ENCODE results near the gene PRKAR1B. TPM values are rescaled to one million over a fixed set of nuclear protein-coding genes. Genes with fewer than 3 reads are reported as not detected.

Gene PRKAR1B
- total RNA-seq, 1 experiment from 2014 or later: 14.1 TPM

DNA sequence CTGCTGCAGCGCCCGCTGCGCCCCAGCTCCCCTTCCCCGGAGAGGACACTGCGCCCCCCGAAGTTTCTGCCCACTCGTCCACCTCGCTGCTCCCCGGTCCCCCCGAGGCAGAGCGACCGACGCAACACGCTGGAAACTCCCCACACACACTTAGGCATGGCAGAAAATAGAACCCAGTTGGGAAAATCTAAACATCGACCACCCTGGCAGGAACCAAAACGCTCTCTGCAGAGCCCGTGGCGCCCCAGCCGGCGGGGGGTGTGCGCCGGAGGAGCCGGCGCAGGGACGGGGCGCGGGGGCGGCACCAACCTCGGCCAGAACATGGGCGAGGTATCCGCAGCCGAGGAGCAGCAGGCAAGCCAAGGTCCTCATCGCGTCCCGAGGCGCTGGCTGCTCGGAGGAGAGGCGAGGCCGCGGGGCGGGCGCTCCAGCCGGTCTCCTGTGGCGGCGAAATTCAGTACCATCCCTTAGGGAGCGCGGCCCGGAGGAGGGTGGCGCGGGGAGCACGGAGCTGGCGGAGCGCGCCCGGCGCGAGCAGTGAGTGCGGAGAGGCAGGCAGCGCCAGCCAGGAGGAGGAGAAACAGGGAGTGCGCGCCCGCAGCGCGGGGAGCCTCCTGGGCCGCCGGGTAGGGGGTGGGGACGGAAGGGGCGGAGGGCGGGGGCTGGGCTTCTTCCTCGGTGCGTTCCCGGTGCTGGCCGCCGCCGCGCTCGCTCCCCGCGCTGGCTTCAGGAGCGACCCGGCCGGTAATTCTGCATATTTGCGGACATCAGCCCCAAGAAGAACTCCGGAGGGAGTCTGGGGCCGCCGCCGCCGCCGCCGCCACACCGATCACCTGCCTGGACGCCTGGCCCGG lies 208.2 kb downstream of the PRKAR1B start:
- Histone ChIP-seq H3K4me2 (ENCODE audit: low read length) (peak overlapping the region; percentile 97), H3K36me3 (ENCODE audit: control insufficient read depth in 1 of 2, insufficient read depth in 2 of 2, low read length in 2 of 2) (no peaks in the 10 kb centered on the region; a peak in 1 of 4 replicates), H3K9me3 (ENCODE audit: control insufficient read depth in 1 of 2, insufficient read depth in 1 of 2, low read depth in 1 of 2, low read length in 2 of 2) (no peaks in the 10 kb centered on the region), H3K9ac (ENCODE audit: low read length) (peak overlapping the region; percentile 77), H3K4me1 (ENCODE audit: control insufficient read depth in 1 of 2, insufficient read depth in 2 of 2, low read length in 2 of 2) (peaks cover 25 to 56% of the 10 kb centered on the region in 2 experiments), H3K27ac (ENCODE audit: low read depth, low read length) (peak overlapping the region; percentile 83), H4K20me1 (ENCODE audit: insufficient read depth) (no peaks in the 10 kb centered on the region), H3K9me2 (ENCODE audit: insufficient read depth) (no peaks in the 10 kb centered on the region), H3K4me3 (replicated peaks in 1 of 2; ENCODE audit: low read depth in 1 of 2, low read length in 2 of 2) (peak overlapping the region; percentile 52 to 94), H3K79me2 (ENCODE audit: insufficient read depth, low read length) (peaks cover 39% of the 10 kb centered on the region), H3K27me3 (ENCODE audit: insufficient read depth, low read length) (no peaks in the 10 kb centered on the region), H2AFZ (ENCODE audit: low read depth, low read length, poor library complexity, severe bottlenecking) (no peak overlapping the region)
- ChIA-PET POLR2A (interaction anchor here (0.7 to 1.2 kb wide), 4 partner anchors 9 to 200 kb away, joined by 3 to 4 read pairs (median 4); no protein-coding TSS in a partner anchor), CTCF (no interaction called here), RAD21 (ENCODE audit: low non-redundant PET in 1 of 2, low total read pairs in 2 of 2, uncharacterized antibody in 2 of 2, unreplicated experiment in 2 of 2) (no interaction called here)
- DNase-seq (ENCODE audit: low read depth, low spot score) (no peak), ATAC-seq (peak; percentile 61)
- no TSS peak for BruUV-seq (replicated peaks)
- TF ChIP-seq CEBPB (IDR thresholded peaks at IDR 0.05; ENCODE audit: low read depth) (no peak), POLR2AphosphoS5 (IDR thresholded peaks at IDR 0.05; ENCODE audit: low read depth, low read length) (peak; percentile 90), EZH2 (IDR thresholded peaks at IDR 0.05) (no peak), YY1 (IDR thresholded peaks at IDR 0.05; ENCODE audit: extremely low read depth, insufficient replicate concordance, low read depth, low read length) (no peak), CBX3 (IDR thresholded peaks at IDR 0.05; ENCODE audit: low read depth) (no peak)
- intact Hi-C loops (cut with micrococcal nuclease): loop anchor here (2.0 to 10.0 kb wide), 3 partner anchors 122 to 208 kb away; partner anchors contain the start of genes DNAAF5 and PRKAR1B

DNA sequence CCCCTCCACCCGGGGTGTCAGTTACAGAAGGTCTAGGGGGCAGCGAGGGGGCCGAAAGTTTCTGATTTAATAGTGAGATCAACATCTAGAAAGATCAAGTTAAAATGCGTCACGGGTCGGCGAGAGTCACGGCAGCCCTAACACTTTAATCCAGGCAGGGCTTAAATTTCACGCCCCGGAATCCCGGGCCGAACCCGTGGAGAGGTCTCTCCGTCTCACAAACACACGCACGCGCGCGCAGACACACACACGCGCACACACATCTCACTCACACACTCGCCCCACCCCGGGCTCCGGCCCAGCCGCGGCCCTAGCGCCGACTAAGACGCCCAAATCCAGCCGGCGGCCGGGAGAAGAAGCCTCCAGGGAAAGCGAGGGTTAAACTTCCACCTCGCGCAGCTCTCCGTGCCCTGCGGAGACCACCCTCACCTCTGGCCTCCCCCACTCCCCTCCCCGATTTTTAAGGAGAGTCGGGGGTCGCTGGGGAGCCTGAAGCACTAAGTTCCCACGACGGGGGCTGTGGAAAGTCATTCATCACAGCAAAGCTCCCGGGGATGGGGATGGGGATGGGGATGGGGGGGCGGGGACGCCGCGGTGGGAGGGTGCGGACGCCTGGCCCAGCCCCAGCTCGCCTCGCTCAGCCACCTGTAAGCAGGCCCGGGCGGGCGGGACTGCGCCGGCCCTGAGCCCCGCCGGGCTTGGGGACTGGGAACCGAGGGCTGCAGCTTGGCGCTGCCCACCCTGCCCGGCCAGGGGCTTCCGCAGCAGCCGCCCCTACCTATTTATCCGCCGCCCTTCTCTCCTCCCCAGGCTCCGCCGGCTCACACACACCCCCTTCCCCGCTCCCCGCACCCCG lies 209.1 kb downstream of the PRKAR1B start:
- H3K9me3 ChIP-seq (ENCODE audit: control insufficient read depth in 1 of 2, insufficient read depth in 1 of 2, low read depth in 1 of 2, low read length in 2 of 2): no peaks in the 10 kb centered on the region
- no TSS peak for BruUV-seq (replicated peaks)
- TF ChIP-seq EZH2phosphoT487 (IDR thresholded peaks at IDR 0.05; ENCODE audit: borderline replicate concordance) (no peak), EGR1 (IDR thresholded peaks at IDR 0.05; ENCODE audit: low read depth) (no peak), POLR2AphosphoS5 (IDR thresholded peaks at IDR 0.05; ENCODE audit: low read depth, low read length) (no peak; the same call in 1 of the 2 replicates), TCF7L2 (IDR thresholded peaks at IDR 0.05; ENCODE audit: borderline replicate concordance, extremely low read depth, insufficient read depth, insufficient read length) (no peak), POLR2A (IDR thresholded peaks at IDR 0.05; ENCODE audit: borderline replicate concordance, extremely low read depth, insufficient read depth, insufficient read length) (no peak), SIN3A (IDR thresholded peaks at IDR 0.05; ENCODE audit: low read depth) (no peak), ZNF274 (IDR thresholded peaks at IDR 0.05; ENCODE audit: low read depth, low read length) (no peak)
- TF ChIP-seq, protein P1, sequence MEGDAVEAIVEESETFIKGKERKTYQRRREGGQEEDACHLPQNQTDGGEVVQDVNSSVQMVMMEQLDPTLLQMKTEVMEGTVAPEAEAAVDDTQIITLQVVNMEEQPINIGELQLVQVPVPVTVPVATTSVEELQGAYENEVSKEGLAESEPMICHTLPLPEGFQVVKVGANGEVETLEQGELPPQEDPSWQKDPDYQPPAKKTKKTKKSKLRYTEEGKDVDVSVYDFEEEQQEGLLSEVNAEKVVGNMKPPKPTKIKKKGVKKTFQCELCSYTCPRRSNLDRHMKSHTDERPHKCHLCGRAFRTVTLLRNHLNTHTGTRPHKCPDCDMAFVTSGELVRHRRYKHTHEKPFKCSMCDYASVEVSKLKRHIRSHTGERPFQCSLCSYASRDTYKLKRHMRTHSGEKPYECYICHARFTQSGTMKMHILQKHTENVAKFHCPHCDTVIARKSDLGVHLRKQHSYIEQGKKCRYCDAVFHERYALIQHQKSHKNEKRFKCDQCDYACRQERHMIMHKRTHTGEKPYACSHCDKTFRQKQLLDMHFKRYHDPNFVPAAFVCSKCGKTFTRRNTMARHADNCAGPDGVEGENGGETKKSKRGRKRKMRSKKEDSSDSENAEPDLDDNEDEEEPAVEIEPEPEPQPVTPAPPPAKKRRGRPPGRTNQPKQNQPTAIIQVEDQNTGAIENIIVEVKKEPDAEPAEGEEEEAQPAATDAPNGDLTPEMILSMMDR (IDR thresholded peaks at IDR 0.05 in 2 of 3, conservative IDR thresholded peaks at IDR 0.05 in 1 of 3; ENCODE audit: borderline replicate concordance in 1 of 3, insufficient read depth in 1 of 3, low read depth in 2 of 3, low read length in 2 of 3): no peak
- H3K9me2 ChIP-seq (ENCODE audit: insufficient read depth): no peaks in the 10 kb centered on the region
- POLR2A ChIA-PET: interaction anchor here (0.7 to 1.2 kb wide), 4 partner anchors 16 to 199 kb away, joined by 3 to 4 read pairs (median 4); no protein-coding TSS in a partner anchor
- DNase-seq (ENCODE audit: low read depth, low spot score) (no peak), ATAC-seq (peak; percentile 21; the same call in 1 of the 2 replicates)
- peaks cover 25 to 58% of the 10 kb centered on the region in 2 experiments for H3K4me1 ChIP-seq (ENCODE audit: control insufficient read depth in 1 of 2, insufficient read depth in 2 of 2, low read length in 2 of 2)
- H3K4me2 ChIP-seq (ENCODE audit: low read length): peak overlapping the region; percentile 97
- peak overlapping the region; percentile 52 to 94 for H3K4me3 ChIP-seq (replicated peaks in 1 of 2; ENCODE audit: low read depth in 1 of 2, low read length in 2 of 2)
- H3K9ac ChIP-seq (ENCODE audit: low read length): peak overlapping the region; percentile 77
- H3K79me2 ChIP-seq (ENCODE audit: insufficient read depth, low read length): peaks cover 46% of the 10 kb centered on the region
- H2AFZ ChIP-seq (ENCODE audit: low read depth, low read length, poor library complexity, severe bottlenecking): no peak overlapping the region
- H4K20me1 ChIP-seq (ENCODE audit: insufficient read depth): no peaks in the 10 kb centered on the region
- H3K27ac ChIP-seq (ENCODE audit: low read depth, low read length): peak overlapping the region; percentile 83
- intact Hi-C loops (cut with micrococcal nuclease): loop anchor here (2.0 to 10.0 kb wide), 3 partner anchors 123 to 209 kb away; partner anchors contain the start of genes DNAAF5 and PRKAR1B
- H3K36me3 ChIP-seq (ENCODE audit: control insufficient read depth in 1 of 2, insufficient read depth in 2 of 2, low read length in 2 of 2): no peaks in the 10 kb centered on the region; a peak in 1 of 4 replicates
- CTCF ChIA-PET: no interaction called here
- no peaks in the 10 kb centered on the region for H3K27me3 ChIP-seq (ENCODE audit: insufficient read depth, low read length)
- RAD21 ChIA-PET (ENCODE audit: low non-redundant PET in 1 of 2, low total read pairs in 2 of 2, uncharacterized antibody in 2 of 2, unreplicated experiment in 2 of 2): no interaction called here

Data from HCT116 (cell line).